Natural killer cell (primary cell): Measurements from ENCODE around the gene SEC14L2. TPM values are rescaled to one million over a fixed set of nuclear protein-coding genes. Genes with fewer than 3 reads are reported as not detected.

Experiments used
- ATAC-seq, 3 donors: fragments of 150-1000 bp in 2 of 3; fragments of 200-7000 bp in 1 of 3; cut with Tn5 transposase; 1 replicate in 1 of 3; 2 replicates in 2 of 3; pipeline ENCODE4 v1.10.0; 2021; ENCODE audit warnings: mild to moderate bottlenecking in 2 of 3, moderate library complexity in 2 of 3
- DNase-seq, 2 donors: peaks; one replicate each; pipeline versions ENCODE4 v3.0.0 to v3.0.0-alpha.2; 2013 to 2021; ENCODE audit warnings: mixed read lengths in 1 of 2
- H3K27ac ChIP-seq: one replicate; pipeline ENCODE4 v1.5.1; 2013; ENCODE audit warnings: mild to moderate bottlenecking, low read length
- H3K27me3 ChIP-seq: one replicate; pipeline ENCODE4 v1.6.1; 2013; ENCODE audit warnings: low read length; ENCODE audit not compliant: control insufficient read depth, insufficient read depth
- H3K36me3 ChIP-seq: one replicate; pipeline ENCODE4 v1.6.1; 2013; ENCODE audit warnings: low read length; ENCODE audit not compliant: control insufficient read depth, insufficient read depth
- H3K4me1 ChIP-seq: one replicate; pipeline ENCODE4 v1.6.1; 2013; ENCODE audit warnings: low read length; ENCODE audit not compliant: control insufficient read depth, insufficient read depth
- H3K4me3 ChIP-seq: one replicate; pipeline ENCODE4 v1.5.1; 2013; ENCODE audit warnings: low read length
- H3K9me3 ChIP-seq: one replicate; pipeline ENCODE4 v1.6.1; 2013; ENCODE audit warnings: low read length; ENCODE audit not compliant: control insufficient read depth, insufficient read depth
- H3K27ac Mint-ChIP-seq, 2 donors: one replicate each; pipeline ENCODE4 v1.8.0; 2022; ENCODE audit warnings: mild to moderate bottlenecking in 2 of 2, mixed read lengths in 2 of 2, moderate library complexity in 1 of 2
- H3K27me3 Mint-ChIP-seq, 2 donors: one replicate each; pipeline ENCODE4 v1.8.0; 2022; ENCODE audit warnings: low read depth in 2 of 2, mixed read lengths in 2 of 2
- H3K36me3 Mint-ChIP-seq: one replicate; pipeline ENCODE4 v1.8.0; 2022; ENCODE audit warnings: mixed read lengths
- H3K4me1 Mint-ChIP-seq, 2 donors: one replicate each; pipeline ENCODE4 v1.8.0; 2022; ENCODE audit warnings: mixed read lengths in 2 of 2
- H3K4me3 Mint-ChIP-seq: one replicate; pipeline ENCODE4 v1.8.0; 2022; ENCODE audit warnings: mild to moderate bottlenecking, moderate library complexity, mixed read lengths
- H3K9me3 Mint-ChIP-seq, 2 donors: one replicate each; pipeline ENCODE4 v1.8.0; 2022; ENCODE audit warnings: mixed read lengths in 2 of 2
- CTCF ChIP-seq: fragments of 200-600 bp; IDR thresholded peaks from one replicate; pipeline ENCODE4 v1.8.0; 2022; ENCODE audit warnings: antibody characterized with exemption
- WGBS: methylation state at CpG from one replicate; pipeline ENCODE4 v1.1.7; 2013; ENCODE audit warnings: missing lambda C conversion rate; ENCODE audit not compliant: insufficient coverage; 5-methylcytosine and 5-hydroxymethylcytosine counted together
- intact Hi-C: fragments of 100-400 bp; cut with micrococcal nuclease; formaldehyde crosslinking; loops from one replicate; pipeline ENCODE4 v1.14.2; 2022
- total RNA-seq, 4 donors: library from RNA; stranded (reverse); fragments of 120-200 nt in 1 of 4; gene quantifications; one replicate each; pipeline versions ENCODE4 v1.2.3 to v1.2.4, GENCODE V29; 2013 to 2022

Gene SEC14L2
- 1 to 10 TPM in 2 of 3 donors, under 1 TPM in 1; 0.71 to 6.6 (median 2.7) TPM for total RNA-seq
- 0.56 TPM for total RNA-seq (2013)

GRCh38 chr22:30396871-30397655 is at the start of gene SEC14L2:
SEC14L2 (plus strand) TSS chr22:30397018; CDS start chr22:30397117, 99 bp downstream.
- DNase-seq (peak in 1 of 2 donors; percentile 76), ATAC-seq (peak; percentile 44 to 64 (median 58))
- no peak within 1 kb of the TSS for H3K27ac ChIP-seq
- intact Hi-C loops, result no loop called here
- H3K36me3 Mint-ChIP-seq, result no peaks in the 10 kb centered on the region
- H3K4me3 ChIP-seq, result peak within 1 kb of the TSS; percentile 20
- H3K4me1 Mint-ChIP-seq, result peaks cover 13 to 24% of the 10 kb centered on the region in 2 donors
- peaks cover 28% of the 10 kb centered on the region for H3K27me3 ChIP-seq
- TF ChIP-seq CTCF, result no peak
- peaks cover 28% of the 10 kb centered on the region for H3K4me1 ChIP-seq
- H3K27me3 Mint-ChIP-seq, result peaks cover 41 to 46% of the 10 kb centered on the region in 2 donors
- 2% methylated on average over 56 of the region's 56 CpGs for WGBS
- H3K4me3 Mint-ChIP-seq, result peak within 1 kb of the TSS; percentile 28
- no peaks in the 10 kb centered on the region for H3K9me3 Mint-ChIP-seq
- no peaks in the 10 kb centered on the region for H3K36me3 ChIP-seq
- H3K9me3 ChIP-seq, result no peaks in the 10 kb centered on the region
- H3K27ac Mint-ChIP-seq, result peak within 1 kb of the TSS in 1 of 2 donors; percentile 31

- DNase-seq, result no peak
- no peak for TF ChIP-seq CTCF
- Mint-ChIP-seq H3K36me3 (no peaks in the 10 kb centered on the region), H3K27ac (peak overlapping the region in 1 of 2 donors; percentile 31), H3K4me3 (no peak overlapping the region), H3K4me1 (peaks cover 25 to 29% of the 10 kb centered on the region in 2 donors), H3K27me3 (no peaks in the 10 kb centered on the region), H3K9me3 (no peaks in the 10 kb centered on the region)
- H3K4me1 ChIP-seq, result peaks cover 6% of the 10 kb centered on the region
- no peaks in the 10 kb centered on the region for H3K9me3 ChIP-seq
- 58% methylated on average over 5 of the region's 5 CpGs for WGBS
- H3K27ac ChIP-seq, result no peak overlapping the region
- no peaks in the 10 kb centered on the region for H3K27me3 ChIP-seq
- peaks cover 88% of the 10 kb centered on the region for H3K36me3 ChIP-seq
- no peak overlapping the region for H3K4me3 ChIP-seq
- intact Hi-C loops, result no loop called here
- ATAC-seq, result no peak
These were observed 49.4 kb upstream of the SEC14L2 start for GRCh38 chr22:30347255-30347892.

GRCh38 chr22:30348404-30348803 is 48.4 kb upstream of the SEC14L2 start:
- 89% methylated on average over 4 of the region's 4 CpGs for WGBS
- no peaks in the 10 kb centered on the region for H3K36me3 Mint-ChIP-seq

More at GRCh38 chr22:30348404-30348803, 48.4 kb upstream of the SEC14L2 start:
- H3K9me3 Mint-ChIP-seq, result no peaks in the 10 kb centered on the region
- H3K27me3 Mint-ChIP-seq, result no peaks in the 10 kb centered on the region
- H3K27ac ChIP-seq, result no peak overlapping the region
- H3K36me3 ChIP-seq, result peaks cover 85% of the 10 kb centered on the region
- no peaks in the 10 kb centered on the region for H3K9me3 ChIP-seq
- peaks cover 34 to 38% of the 10 kb centered on the region in 2 donors for H3K4me1 Mint-ChIP-seq
- no peak for TF ChIP-seq CTCF
- H3K4me3 ChIP-seq, result no peak overlapping the region
- intact Hi-C loops, result no loop called here
- no peak overlapping the region for H3K27ac Mint-ChIP-seq
- DNase-seq, result no peak
- no peak for ATAC-seq
- H3K4me3 Mint-ChIP-seq, result no peak overlapping the region
- peaks cover 14% of the 10 kb centered on the region for H3K4me1 ChIP-seq
- no peaks in the 10 kb centered on the region for H3K27me3 ChIP-seq
